ENCODE results near the gene PTPRG.
A peak's percentile ranks its signal among the peaks of the same experiment; 100 is the strongest.

The PTPRG gene

GRCh38 chr3:61589856-61590255, 28.5 kb downstream of the PTPRG start:
- DNase-seq (ENCODE audit: low spot score): peak; percentile 49

- no peak for DNase-seq (ENCODE audit: low spot score)
These were observed 29.9 kb downstream of the PTPRG start for GRCh38 chr3:61591300-61591699.

GRCh38 chr3:61593446-61594029, 32.2 kb downstream of the PTPRG start:
- DNase-seq (ENCODE audit: low spot score): no peak

GRCh38 chr3:61594144-61594963, 33.0 kb downstream of the PTPRG start:
- no peak for DNase-seq (ENCODE audit: low spot score)

GRCh38 chr3:61594964-61595285, 33.6 kb downstream of the PTPRG start:
- DNase-seq (ENCODE audit: low spot score): peak; percentile 10

- peak; percentile 41 for DNase-seq (ENCODE audit: low spot score)
These were observed 33.9 kb downstream of the PTPRG start for GRCh38 chr3:61595288-61595687.

- no peak for DNase-seq (ENCODE audit: low spot score)
These were observed 34.5 kb downstream of the PTPRG start for GRCh38 chr3:61595826-61596225.

GRCh38 chr3:61597906-61598305, 36.5 kb downstream of the PTPRG start:
- no peak for DNase-seq (ENCODE audit: low spot score)

GRCh38 chr3:61600195-61600594, 38.8 kb downstream of the PTPRG start:
- no peak for DNase-seq (ENCODE audit: low spot score)

GRCh38 chr3:61601831-61602230, 40.5 kb downstream of the PTPRG start:
- DNase-seq (ENCODE audit: low spot score): peak; percentile 35

- no peak for DNase-seq (ENCODE audit: low spot score)
These were observed 41.1 kb downstream of the PTPRG start for GRCh38 chr3:61602466-61602865.

GRCh38 chr3:61605589-61606175, 44.3 kb downstream of the PTPRG start:
- DNase-seq (ENCODE audit: low spot score): no peak

GRCh38 chr3:61606196-61606595, 44.8 kb downstream of the PTPRG start:
- DNase-seq (ENCODE audit: low spot score): no peak

GRCh38 chr3:61608072-61608471, 46.7 kb downstream of the PTPRG start:
- no peak for DNase-seq (ENCODE audit: low spot score)

- DNase-seq (ENCODE audit: low spot score): no peak
These were observed 47.3 kb downstream of the PTPRG start for GRCh38 chr3:61608711-61609110.

- DNase-seq (ENCODE audit: low spot score): no peak
These were observed 48.9 kb downstream of the PTPRG start for GRCh38 chr3:61610316-61610715.

- DNase-seq (ENCODE audit: low spot score): peak; percentile 20
These were observed 51.1 kb downstream of the PTPRG start for GRCh38 chr3:61612211-61613194.

GRCh38 chr3:61613666-61614065, 52.3 kb downstream of the PTPRG start:
- no peak for DNase-seq (ENCODE audit: low spot score)

GRCh38 chr3:61615643-61616042, 54.3 kb downstream of the PTPRG start:
- DNase-seq (ENCODE audit: low spot score): no peak

GRCh38 chr3:61616586-61616985, 55.2 kb downstream of the PTPRG start:
- no peak for DNase-seq (ENCODE audit: low spot score)

GRCh38 chr3:61617041-61617440, 55.7 kb downstream of the PTPRG start:
- DNase-seq (ENCODE audit: low spot score): peak; percentile 16

GRCh38 chr3:61617651-61618050, 56.3 kb downstream of the PTPRG start:
- DNase-seq (ENCODE audit: low spot score): no peak
